GM20000 (cell line): ENCODE measurements around the gene ZNF35.
A peak's percentile ranks its signal among the peaks of the same experiment; 100 is the strongest.

Source experiments
- DNase-seq: peaks from one replicate; pipeline ENCODE4 v3.0.0; 2012; ENCODE audit warnings: low spot score
- CTCF ChIP-seq: IDR thresholded peaks from 2 replicates; pipeline ENCODE4 v1.5.1; 2012; ENCODE audit warnings: mild to moderate bottlenecking, control low read depth; ENCODE audit errors: extremely low read depth, missing control alignments

ZNF35 gene

GRCh38 chr3:44648564-44649229, at the start of gene ZNF35:
ZNF35 (plus strand) TSS chr3:44648732; CDS start chr3:44651068, 2,336 bp downstream.
- DNase-seq: peak; percentile 84
- TF ChIP-seq CTCF: no peak

- no peak for DNase-seq
- TF ChIP-seq CTCF: no peak
Measured at GRCh38 chr3:44601749-44602148, 46.8 kb upstream of the ZNF35 start.

GRCh38 chr3:44612678-44613077, 35.9 kb upstream of the ZNF35 start:
- TF ChIP-seq CTCF: no peak
- no peak for DNase-seq

- no peak for TF ChIP-seq CTCF
- peak; percentile 83 for DNase-seq
Measured at GRCh38 chr3:44624749-44625480, 23.6 kb upstream of the ZNF35 start, which contains the start of gene ZNF197. ZNF197 (plus strand) TSS chr3:44625036; CDS start chr3:44629155, 4,119 bp downstream.

- DNase-seq: no peak
- TF ChIP-seq CTCF: no peak
Measured at GRCh38 chr3:44628716-44629115, 19.8 kb upstream of the ZNF35 start.

- DNase-seq: no peak
- TF ChIP-seq CTCF: no peak
Measured at GRCh38 chr3:44632193-44632592, 16.3 kb upstream of the ZNF35 start.

DNA sequence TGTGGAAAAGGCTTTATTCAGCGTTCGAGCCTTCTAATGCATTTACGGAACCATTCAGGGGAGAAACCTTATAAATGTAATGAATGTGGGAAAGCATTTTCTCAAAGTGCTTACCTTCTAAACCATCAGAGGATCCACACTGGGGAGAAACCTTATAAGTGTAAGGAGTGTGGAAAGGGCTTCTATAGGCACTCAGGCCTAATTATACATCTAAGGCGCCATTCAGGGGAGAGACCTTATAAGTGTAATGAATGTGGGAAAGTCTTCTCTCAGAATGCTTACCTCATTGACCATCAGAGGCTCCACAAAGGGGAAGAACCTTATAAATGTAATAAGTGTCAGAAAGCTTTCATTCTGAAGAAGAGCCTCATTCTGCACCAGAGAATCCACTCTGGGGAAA, 6.2 kb upstream of the ZNF35 start:
- no peak for TF ChIP-seq CTCF
- DNase-seq: no peak
